Spinal cord (tissue), 10 donors: ENCODE data around the gene ZNF804B. TPM values are rescaled to one million over a fixed set of nuclear protein-coding genes. Genes with fewer than 3 reads are reported as not detected.

Source experiments
- DNase-seq, 6 donors: peaks; one replicate each; pipeline versions ENCODE4 v3.0.0 to v3.0.0-alpha.2; 2013 to 2015; ENCODE audit warnings: low spot score in 6 of 6, low read depth in 4 of 6
- H3K27ac ChIP-seq: one replicate; pipeline ENCODE4 v1.5.1; 2013; ENCODE audit warnings: low read depth, low read length, control low read depth
- H3K27me3 ChIP-seq: one replicate; pipeline ENCODE4 v1.6.1; 2013; ENCODE audit warnings: low read length; ENCODE audit not compliant: control insufficient read depth, insufficient read depth
- H3K36me3 ChIP-seq: one replicate; pipeline ENCODE4 v1.6.1; 2013; ENCODE audit warnings: low read length; ENCODE audit not compliant: control insufficient read depth, insufficient read depth
- H3K4me1 ChIP-seq: one replicate; pipeline ENCODE4 v1.6.1; 2013; ENCODE audit warnings: low read length; ENCODE audit not compliant: control insufficient read depth, insufficient read depth
- H3K4me3 ChIP-seq: one replicate; pipeline ENCODE4 v1.5.1; 2013; ENCODE audit warnings: low read depth, low read length, control low read depth
- H3K9me3 ChIP-seq: one replicate; pipeline ENCODE4 v1.6.1; 2013; ENCODE audit warnings: low read length; ENCODE audit not compliant: control insufficient read depth, insufficient read depth
- WGBS: methylation state at CpG from one replicate; pipeline ENCODE4 v1.1.5; 2013; ENCODE audit warnings: missing lambda C conversion rate; ENCODE audit not compliant: insufficient coverage; 5-methylcytosine and 5-hydroxymethylcytosine counted together
- polyA plus RNA-seq, 2 donors: library from polyadenylated mRNA; unstranded; fragments of 120-200 nt; gene quantifications; one replicate each; pipeline ENCODE4 v1.2.1, GENCODE V29; 2013; ENCODE audit not compliant: insufficient read length in 2 of 2
- total RNA-seq, 2 donors: library from RNA; depleted of rRNA in 1 of 2; stranded (reverse); fragments of 120-200 nt in 1 of 2; fragments of >200 nt in 1 of 2; gene quantifications; one replicate each; pipeline versions ENCODE4 v1.2.3 to v1.2.4, GENCODE V29; 2013 to 2014
- donor health status: healthy.

Gene ZNF804B
- total and polyA plus RNA-seq, 4 donors = 0.96 to 5.5 (median 2.2) TPM

- DNase-seq = no peak
- Histone ChIP-seq H3K4me3 (no peak overlapping the region), H3K9me3 (no peaks in the 10 kb centered on the region), H3K4me1 (no peaks in the 10 kb centered on the region), H3K27me3 (no peaks in the 10 kb centered on the region), H3K27ac (no peak overlapping the region), H3K36me3 (no peaks in the 10 kb centered on the region)
- WGBS = 92% methylated on average over 2 of the region's 5 CpGs
Observed at GRCh38 chr7:88933285-88933684, 173.8 kb downstream of the ZNF804B start.

DNA sequence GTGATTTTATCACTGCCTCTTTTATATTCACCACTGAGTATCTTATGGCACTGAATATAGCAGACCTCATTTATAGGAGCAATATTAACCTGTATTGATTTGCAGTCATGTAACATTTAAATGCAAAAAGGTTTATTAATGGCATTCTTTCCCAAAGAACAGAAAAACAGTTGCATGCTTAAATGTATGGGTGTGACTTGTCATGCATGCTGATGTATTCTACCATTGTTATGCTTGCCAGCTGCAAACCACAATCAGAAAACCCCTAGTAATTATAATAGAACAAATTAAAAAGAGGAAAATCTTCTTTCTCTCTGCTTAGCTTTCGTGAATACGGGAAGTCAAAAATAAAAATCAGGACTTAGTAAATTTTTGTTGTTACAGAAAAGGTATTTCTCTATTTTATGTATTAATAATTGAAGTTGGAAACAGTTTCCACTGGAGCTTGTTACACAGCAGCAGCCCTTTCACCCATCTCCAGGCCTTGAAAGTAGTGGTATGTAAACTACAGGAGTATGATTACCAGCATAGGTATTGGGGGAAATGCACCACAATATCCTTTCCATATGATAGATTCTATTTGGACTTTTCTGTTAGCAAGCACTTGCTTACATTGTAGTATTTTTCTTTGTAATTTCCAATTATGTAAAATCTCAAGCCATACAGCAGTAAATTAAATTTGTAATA, 183.5 kb downstream of the ZNF804B start:
- WGBS = no CpG with 5 or more reads among the region's 2 CpGs
- DNase-seq = peak in 1 of 6 donors; percentile 9
- Histone ChIP-seq H3K4me1 (no peaks in the 10 kb centered on the region), H3K4me3 (no peak overlapping the region), H3K27me3 (no peaks in the 10 kb centered on the region), H3K36me3 (no peaks in the 10 kb centered on the region), H3K27ac (no peak overlapping the region), H3K9me3 (no peaks in the 10 kb centered on the region)

DNA sequence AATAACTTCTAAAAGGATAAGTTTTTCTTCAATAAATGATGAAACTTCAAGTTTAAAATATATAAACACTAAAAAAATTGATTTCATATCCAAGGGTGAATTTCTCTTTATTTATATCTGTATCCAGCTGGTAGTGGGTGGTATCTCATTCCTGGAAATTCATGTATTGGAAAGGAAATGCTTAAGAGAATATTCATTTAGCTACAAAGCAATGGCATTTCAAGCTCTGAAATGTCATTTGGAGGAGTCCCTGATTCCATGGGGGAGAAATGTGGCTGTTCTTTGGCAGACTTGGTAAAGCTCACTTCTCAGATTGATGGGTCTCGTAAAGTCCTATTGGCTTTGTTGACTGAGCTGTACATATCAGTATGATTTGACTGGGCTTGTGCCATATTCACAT, 192.3 kb downstream of the ZNF804B start:
- peak in 1 of 6 donors; percentile 11 for DNase-seq
- H3K4me3 ChIP-seq = no peak overlapping the region
- WGBS = no CpG with 5 or more reads among the region's 1 CpG
- no peaks in the 10 kb centered on the region for H3K4me1 ChIP-seq
- no peaks in the 10 kb centered on the region for H3K36me3 ChIP-seq
- no peaks in the 10 kb centered on the region for H3K9me3 ChIP-seq
- H3K27ac ChIP-seq = no peak overlapping the region
- no peaks in the 10 kb centered on the region for H3K27me3 ChIP-seq

- H3K9me3 ChIP-seq = no peaks in the 10 kb centered on the region
- H3K27ac ChIP-seq = no peak overlapping the region
- H3K27me3 ChIP-seq = no peaks in the 10 kb centered on the region
- no peaks in the 10 kb centered on the region for H3K4me1 ChIP-seq
- H3K4me3 ChIP-seq = no peak overlapping the region
- DNase-seq = no peak
- no peaks in the 10 kb centered on the region for H3K36me3 ChIP-seq
Observed at GRCh38 chr7:88964418-88964817, 204.9 kb downstream of the ZNF804B start.

DNA sequence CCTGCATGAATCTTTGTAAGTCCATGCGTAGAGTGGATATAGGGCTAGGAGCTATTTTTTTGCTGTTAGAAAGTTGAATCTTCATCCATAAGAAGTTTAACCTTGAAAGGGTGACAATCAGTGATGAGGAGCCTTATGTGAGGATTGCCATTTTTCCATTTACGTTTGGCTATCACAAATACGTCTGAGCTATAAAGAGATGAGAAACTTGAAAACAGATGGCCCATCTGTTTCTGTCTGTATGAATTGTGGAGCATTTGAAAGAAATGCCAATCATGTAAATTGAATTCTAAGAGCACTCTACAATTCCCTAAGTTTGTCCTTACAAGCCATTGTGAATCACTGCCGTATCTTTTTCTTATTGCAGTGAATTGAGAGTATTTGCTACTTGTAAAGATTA, 205.9 kb downstream of the ZNF804B start:
- Histone ChIP-seq H3K4me1 (no peaks in the 10 kb centered on the region), H3K9me3 (no peaks in the 10 kb centered on the region), H3K27me3 (no peaks in the 10 kb centered on the region), H3K36me3 (no peaks in the 10 kb centered on the region), H3K4me3 (no peak overlapping the region), H3K27ac (no peak overlapping the region)
- 65% methylated on average over 2 of the region's 4 CpGs for WGBS
- DNase-seq = peak in 1 of 6 donors; percentile 81

- Histone ChIP-seq H3K4me3 (no peak overlapping the region), H3K27me3 (no peaks in the 10 kb centered on the region), H3K4me1 (no peaks in the 10 kb centered on the region), H3K9me3 (no peaks in the 10 kb centered on the region), H3K36me3 (no peaks in the 10 kb centered on the region), H3K27ac (no peak overlapping the region)
- DNase-seq = no peak
- WGBS = no CpG with 5 or more reads among the region's 4 CpGs
Observed at GRCh38 chr7:88967432-88967831, 207.9 kb downstream of the ZNF804B start.

GRCh38 chr7:88969167-88969566, 209.7 kb downstream of the ZNF804B start:
- H3K9me3 ChIP-seq = no peaks in the 10 kb centered on the region
- DNase-seq = peak in 1 of 6 donors; percentile 28
- H3K4me3 ChIP-seq = no peak overlapping the region
- no peaks in the 10 kb centered on the region for H3K27me3 ChIP-seq
- no peaks in the 10 kb centered on the region for H3K36me3 ChIP-seq
- H3K4me1 ChIP-seq = no peaks in the 10 kb centered on the region
- H3K27ac ChIP-seq = no peak overlapping the region
- WGBS = no CpG with 5 or more reads among the region's 1 CpG

DNA sequence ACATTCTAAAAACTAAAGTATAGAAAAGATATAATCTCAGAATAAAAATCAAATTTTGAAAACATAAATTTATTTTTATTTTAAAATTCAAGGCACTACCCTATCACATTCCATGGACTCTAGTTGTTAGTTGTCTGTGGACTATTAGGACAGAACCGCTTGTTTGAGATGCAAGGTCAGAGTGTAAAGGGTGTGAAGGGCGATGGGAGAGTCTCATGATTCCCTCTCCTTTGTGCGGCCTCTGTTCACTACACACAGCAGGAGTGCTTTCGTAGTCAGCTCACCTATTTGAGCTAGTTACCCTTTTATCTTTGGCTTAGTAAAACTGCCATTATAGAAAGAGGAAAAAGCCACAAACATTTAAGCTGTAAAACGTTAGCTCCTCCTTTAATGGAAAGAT, 225.8 kb downstream of the ZNF804B start:
- WGBS = no CpG with 5 or more reads among the region's 5 CpGs
- H3K27ac ChIP-seq = no peak overlapping the region
- H3K4me3 ChIP-seq = no peak overlapping the region
- no peak for DNase-seq
- no peaks in the 10 kb centered on the region for H3K36me3 ChIP-seq
- H3K9me3 ChIP-seq = no peaks in the 10 kb centered on the region
- H3K27me3 ChIP-seq = no peaks in the 10 kb centered on the region
- no peaks in the 10 kb centered on the region for H3K4me1 ChIP-seq

DNA sequence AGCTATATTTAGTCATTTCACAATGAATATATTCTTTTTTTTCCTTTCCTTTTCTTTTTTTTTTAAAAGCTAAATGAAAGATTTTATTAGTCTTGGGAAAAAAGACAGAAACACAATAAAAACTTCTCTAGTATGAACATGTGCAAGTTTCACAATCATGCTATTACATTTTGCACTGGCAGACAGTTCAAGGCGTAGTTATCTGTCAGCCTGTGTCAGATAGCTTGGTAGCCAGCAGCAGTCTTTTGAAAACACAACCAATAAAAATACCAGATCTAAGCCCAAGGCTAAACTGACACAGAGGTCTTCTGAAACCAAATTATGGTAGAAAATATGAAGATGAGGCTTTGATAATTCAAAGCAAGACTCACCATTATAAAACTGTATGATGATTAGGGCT, 241.8 kb downstream of the ZNF804B start:
- Histone ChIP-seq H3K4me3 (no peak overlapping the region), H3K27ac (no peak overlapping the region), H3K36me3 (no peaks in the 10 kb centered on the region), H3K9me3 (no peaks in the 10 kb centered on the region), H3K4me1 (no peaks in the 10 kb centered on the region), H3K27me3 (no peaks in the 10 kb centered on the region)
- 67% methylated on average over 1 of the region's 1 CpG for WGBS
- DNase-seq = peak in 1 of 6 donors; percentile 5
